ENCODE results near the gene TXNDC5. TPM values are rescaled to one million over a fixed set of nuclear protein-coding genes. Genes with fewer than 3 reads are reported as not detected.

Gene TXNDC5
- total and polyA plus RNA-seq, 9 of the 15 experiments (the other 6 are each of a cell fraction or from before 2014, with no cell fraction given), result 33.9 to 156 (median 137) TPM

DNA sequence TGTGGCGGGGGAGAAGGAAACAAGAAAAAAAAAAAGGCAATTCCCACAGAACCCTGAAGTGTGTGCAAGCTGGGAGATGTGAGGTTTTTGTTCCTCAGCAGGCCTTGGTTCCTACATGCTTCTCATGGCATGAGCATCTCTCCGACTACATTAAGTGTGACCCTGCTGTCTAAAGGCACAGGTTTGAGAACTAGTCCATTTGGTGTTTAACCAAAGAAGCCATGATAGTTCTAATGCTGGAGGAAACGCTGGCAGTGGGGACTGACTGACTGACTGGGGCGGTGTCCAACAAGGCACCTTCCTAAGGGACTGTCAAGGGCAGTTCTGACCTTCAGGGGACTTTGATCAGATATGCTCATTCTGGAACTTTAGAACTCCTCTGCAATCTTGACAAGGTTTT is 3.8 kb downstream of the TXNDC5 start:
- FAIRE-seq (no peak), ATAC-seq (no peak), DNase-seq (ENCODE audit: extremely low read depth in 1 of 4, low spot score in 3 of 4) (no peak)
- Histone ChIP-seq H3K9ac (ENCODE audit: insufficient read depth in 1 of 2, low read depth in 2 of 2, low read length in 2 of 2) (no peak overlapping the region), H4K20me1 (replicated peaks; ENCODE audit: control insufficient read depth, insufficient read depth, low read length) (peaks cover 58% of the 10 kb centered on the region), H3K4me2 (ENCODE audit: insufficient read depth, low read length) (no peak overlapping the region), H3K36me3 (ENCODE audit: control insufficient read depth, insufficient read depth, low read length) (peaks cover 62% of the 10 kb centered on the region), H3K9me1 (ENCODE audit: control insufficient read depth, insufficient read depth, low read length) (peaks cover 9% of the 10 kb centered on the region), H3K79me2 (ENCODE audit: control insufficient read depth, insufficient read depth, low read length) (peaks cover 53% of the 10 kb centered on the region), H3K27me3 (ENCODE audit: control insufficient read depth in 2 of 2, insufficient read depth in 2 of 2, low read length in 2 of 2) (no peaks in the 10 kb centered on the region), H3K9me3 (replicated peaks; ENCODE audit: control insufficient read depth, insufficient read depth, low read depth, low read length) (no peaks in the 10 kb centered on the region), H3K27ac (ENCODE audit: extremely low read depth, low read depth, low read length) (no peak overlapping the region), H3K4me3 (no peak overlapping the region), H3K4me1 (replicated peaks in 1 of 2; ENCODE audit: control insufficient read depth in 2 of 2, insufficient read depth in 2 of 2, low read length in 2 of 2) (peaks cover 24% of the 10 kb centered on the region in 2 experiments), H2AFZ (ENCODE audit: low read depth, low read length) (no peak overlapping the region)
- ChIA-PET POLR2A (no interaction called here), CTCF (ENCODE audit: low intra/inter-chr PET ratio) (no interaction called here)
- intact Hi-C loops (cut with micrococcal nuclease), result no loop called here
- in situ Hi-C loops (cut with MboI), result no loop called here
- no TSS peak for BruUV-seq (replicated peaks)
- 80% methylated on average over 4 of the region's 4 CpGs for WGBS (ENCODE audit: insufficient coverage, low coverage, missing lambda C conversion rate)
- no peak for TF ChIP-seq GABPA (tag; conservative IDR thresholded peaks at IDR 0.05; ENCODE audit: low read depth)
- TF ChIP-seq HLTF (IDR thresholded peaks at IDR 0.05), result no peak
- no peak for TF ChIP-seq MEF2A (IDR thresholded peaks at IDR 0.05; ENCODE audit: control insufficient read depth, low read depth, low read length)
- TF ChIP-seq, protein P1, sequence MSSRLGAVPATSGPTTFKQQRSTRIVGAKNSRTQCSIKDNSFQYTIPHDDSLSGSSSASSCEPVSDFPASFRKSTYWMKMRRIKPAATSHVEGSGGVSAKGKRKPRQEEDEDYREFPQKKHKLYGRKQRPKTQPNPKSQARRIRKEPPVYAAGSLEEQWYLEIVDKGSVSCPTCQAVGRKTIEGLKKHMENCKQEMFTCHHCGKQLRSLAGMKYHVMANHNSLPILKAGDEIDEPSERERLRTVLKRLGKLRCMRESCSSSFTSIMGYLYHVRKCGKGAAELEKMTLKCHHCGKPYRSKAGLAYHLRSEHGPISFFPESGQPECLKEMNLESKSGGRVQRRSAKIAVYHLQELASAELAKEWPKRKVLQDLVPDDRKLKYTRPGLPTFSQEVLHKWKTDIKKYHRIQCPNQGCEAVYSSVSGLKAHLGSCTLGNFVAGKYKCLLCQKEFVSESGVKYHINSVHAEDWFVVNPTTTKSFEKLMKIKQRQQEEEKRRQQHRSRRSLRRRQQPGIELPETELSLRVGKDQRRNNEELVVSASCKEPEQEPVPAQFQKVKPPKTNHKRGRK (tag; IDR thresholded peaks at IDR 0.05), result no peak
- TF ChIP-seq U2AF1 (optimal IDR thresholded peaks at IDR 0.05; ENCODE audit: low read depth, low read length), result no peak
- TF ChIP-seq, protein P2, sequence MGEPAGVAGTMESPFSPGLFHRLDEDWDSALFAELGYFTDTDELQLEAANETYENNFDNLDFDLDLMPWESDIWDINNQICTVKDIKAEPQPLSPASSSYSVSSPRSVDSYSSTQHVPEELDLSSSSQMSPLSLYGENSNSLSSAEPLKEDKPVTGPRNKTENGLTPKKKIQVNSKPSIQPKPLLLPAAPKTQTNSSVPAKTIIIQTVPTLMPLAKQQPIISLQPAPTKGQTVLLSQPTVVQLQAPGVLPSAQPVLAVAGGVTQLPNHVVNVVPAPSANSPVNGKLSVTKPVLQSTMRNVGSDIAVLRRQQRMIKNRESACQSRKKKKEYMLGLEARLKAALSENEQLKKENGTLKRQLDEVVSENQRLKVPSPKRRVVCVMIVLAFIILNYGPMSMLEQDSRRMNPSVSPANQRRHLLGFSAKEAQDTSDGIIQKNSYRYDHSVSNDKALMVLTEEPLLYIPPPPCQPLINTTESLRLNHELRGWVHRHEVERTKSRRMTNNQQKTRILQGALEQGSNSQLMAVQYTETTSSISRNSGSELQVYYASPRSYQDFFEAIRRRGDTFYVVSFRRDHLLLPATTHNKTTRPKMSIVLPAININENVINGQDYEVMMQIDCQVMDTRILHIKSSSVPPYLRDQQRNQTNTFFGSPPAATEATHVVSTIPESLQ (CRISPR knock-in tag; IDR thresholded peaks at IDR 0.05), result no peak
- no peak for TF ChIP-seq CBX3 (IDR thresholded peaks at IDR 0.05; ENCODE audit: borderline replicate concordance in 1 of 2, low read length in 2 of 2)
- no peak for TF ChIP-seq ZNF830 (CRISPR knock-in tag; IDR thresholded peaks at IDR 0.05)
- no peak for TF ChIP-seq HDAC6 (IDR thresholded peaks at IDR 0.05; ENCODE audit: low read depth, low read length)
- TF ChIP-seq IFI16 (CRISPR knock-in tag; IDR thresholded peaks at IDR 0.05), result no peak
- TF ChIP-seq, protein P3, sequence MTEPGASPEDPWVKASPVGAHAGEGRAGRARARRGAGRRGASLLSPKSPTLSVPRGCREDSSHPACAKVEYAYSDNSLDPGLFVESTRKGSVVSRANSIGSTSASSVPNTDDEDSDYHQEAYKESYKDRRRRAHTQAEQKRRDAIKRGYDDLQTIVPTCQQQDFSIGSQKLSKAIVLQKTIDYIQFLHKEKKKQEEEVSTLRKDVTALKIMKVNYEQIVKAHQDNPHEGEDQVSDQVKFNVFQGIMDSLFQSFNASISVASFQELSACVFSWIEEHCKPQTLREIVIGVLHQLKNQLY (CRISPR knock-in tag; conservative IDR thresholded peaks at IDR 0.05), result no peak
- TF ChIP-seq ZNF316 (IDR thresholded peaks at IDR 0.05), result no peak
- TF ChIP-seq, protein P4, sequence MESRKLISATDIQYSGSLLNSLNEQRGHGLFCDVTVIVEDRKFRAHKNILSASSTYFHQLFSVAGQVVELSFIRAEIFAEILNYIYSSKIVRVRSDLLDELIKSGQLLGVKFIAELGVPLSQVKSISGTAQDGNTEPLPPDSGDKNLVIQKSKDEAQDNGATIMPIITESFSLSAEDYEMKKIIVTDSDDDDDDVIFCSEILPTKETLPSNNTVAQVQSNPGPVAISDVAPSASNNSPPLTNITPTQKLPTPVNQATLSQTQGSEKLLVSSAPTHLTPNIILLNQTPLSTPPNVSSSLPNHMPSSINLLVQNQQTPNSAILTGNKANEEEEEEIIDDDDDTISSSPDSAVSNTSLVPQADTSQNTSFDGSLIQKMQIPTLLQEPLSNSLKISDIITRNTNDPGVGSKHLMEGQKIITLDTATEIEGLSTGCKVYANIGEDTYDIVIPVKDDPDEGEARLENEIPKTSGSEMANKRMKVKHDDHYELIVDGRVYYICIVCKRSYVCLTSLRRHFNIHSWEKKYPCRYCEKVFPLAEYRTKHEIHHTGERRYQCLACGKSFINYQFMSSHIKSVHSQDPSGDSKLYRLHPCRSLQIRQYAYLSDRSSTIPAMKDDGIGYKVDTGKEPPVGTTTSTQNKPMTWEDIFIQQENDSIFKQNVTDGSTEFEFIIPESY (CRISPR knock-in tag; IDR thresholded peaks at IDR 0.05), result no peak
- no peak for TF ChIP-seq HMG20A (CRISPR knock-in tag; conservative IDR thresholded peaks at IDR 0.05)
- TF ChIP-seq BRCA1 (IDR thresholded peaks at IDR 0.05), result no peak
- no peak for TF ChIP-seq BRCA1 (CRISPR knock-in tag; IDR thresholded peaks at IDR 0.05)
- no peak for TF ChIP-seq ZNF239 (CRISPR knock-in tag; IDR thresholded peaks at IDR 0.05)
